Esophagus muscularis mucosa (tissue), 4 donors: ENCODE measurements around the gene MRTFA. TPM values are rescaled to one million over a fixed set of nuclear protein-coding genes. Genes with fewer than 3 reads are reported as not detected.

ENCODE experiments used
- DNase-seq: peaks from one replicate; pipeline ENCODE4 v3.0.0-alpha.2; 2017; ENCODE audit errors: extremely low spot score
- H3K27ac ChIP-seq, 4 donors: fragments of 200-600 bp; sonication (generic); replicated peaks in 1 of 4; 1 replicate in 3 of 4; 2 replicates in 1 of 4; pipeline ENCODE4 v1.5.1; 2016 to 2019; ENCODE audit warnings: mild to moderate bottlenecking in 1 of 4
- H3K27me3 ChIP-seq, 4 donors: fragments of 200-600 bp; sonication (generic); one replicate each; pipeline versions ENCODE4 v1.5.1 to v1.6.0; 2016 to 2019
- H3K36me3 ChIP-seq, 4 donors: fragments of 200-600 bp; sonication (generic); one replicate each; pipeline ENCODE4 v1.5.1; 2016 to 2019
- H3K4me1 ChIP-seq, 4 donors: fragments of 200-600 bp; sonication (generic); one replicate each; pipeline ENCODE4 v1.5.1; 2016 to 2019
- H3K4me3 ChIP-seq, 4 donors: fragments of 200-600 bp; sonication (generic); 1 replicate in 2 of 4; 2 replicates in 2 of 4; pipeline ENCODE4 v1.5.1; 2016 to 2019; ENCODE audit warnings: mild to moderate bottlenecking in 4 of 4, moderate library complexity in 1 of 4
- H3K9me3 ChIP-seq, 4 donors: fragments of 200-600 bp; sonication (generic); 1 replicate in 3 of 4; 2 replicates in 1 of 4; pipeline ENCODE4 v1.5.1; 2016 to 2019
- CTCF ChIP-seq, 3 experiments: fragments of 200-600 bp in 2 of 3; fragments of 450-650 bp in 1 of 3; sonication (generic) in 2 of 3; IDR thresholded peaks; one replicate each; pipeline ENCODE4 v1.5.1; 2017 to 2019; ENCODE audit warnings: antibody characterized with exemption in 3 of 3, mild to moderate bottlenecking in 2 of 3, moderate library complexity in 1 of 3
- EP300 ChIP-seq: sonication (generic); formaldehyde crosslinking; IDR thresholded peaks from one replicate; pipeline ENCODE4 v1.6.1; 2017; ENCODE audit warnings: antibody characterized with exemption
- POLR2A ChIP-seq: fragments of 450-650 bp; IDR thresholded peaks from one replicate; pipeline ENCODE4 v1.6.1; 2017; ENCODE audit warnings: antibody characterized with exemption, moderate library complexity, mild to moderate bottlenecking, low read depth
- POLR2AphosphoS5 ChIP-seq, 2 donors: sonication (generic); formaldehyde crosslinking; IDR thresholded peaks; one replicate each; pipeline ENCODE4 v1.6.1; 2017; ENCODE audit warnings: antibody characterized with exemption in 2 of 2
- WGBS: methylation state at CpG from one replicate; pipeline ENCODE4 v1.1.5; 2018; 5-methylcytosine and 5-hydroxymethylcytosine counted together
- intact Hi-C: fragments of 100-400 bp; cut with DNase I; formaldehyde crosslinking; loops from one replicate; pipeline ENCODE4 v1.15.1; 2023
- total RNA-seq, 4 donors: library from RNA; depleted of rRNA; stranded (reverse); fragments of >200 nt; gene quantifications; one replicate each; pipeline versions ENCODE4 v1.1.0 to v1.2.1, GENCODE V29; 2016

The MRTFA gene
- total RNA-seq, 4 donors from 2014 or later, result 55.6 to 88.7 (median 73.6) TPM

DNA sequence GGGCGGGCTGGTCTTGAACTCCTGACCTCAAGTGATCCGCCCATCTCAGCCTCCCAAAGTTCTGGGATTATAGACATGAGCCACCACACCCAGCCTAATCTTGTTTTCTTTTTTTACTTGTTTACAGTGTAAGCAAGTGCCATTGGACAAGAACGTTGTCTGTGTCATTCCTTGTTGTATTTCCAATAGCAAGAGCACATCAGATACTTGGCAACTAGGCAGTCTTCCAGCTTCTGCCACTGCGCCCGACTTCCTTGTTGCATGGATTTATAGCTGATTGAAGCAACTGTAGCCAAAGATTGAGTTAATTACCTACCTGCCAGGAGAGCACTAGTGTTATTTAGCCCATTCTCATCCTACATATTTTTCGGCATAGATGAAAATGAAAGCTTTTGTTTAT, 269.2 kb downstream of the MRTFA start:
- WGBS, result 79% methylated on average over 6 of the region's 6 CpGs
- H3K36me3 ChIP-seq, result peaks cover 50 to 64% (median 60%) of the 10 kb centered on the region in 4 donors
- intact Hi-C loops, result no loop called here

GRCh38 chr22:40366068-40366467, 270.5 kb downstream of the MRTFA start:
- no peaks in the 10 kb centered on the region for H3K9me3 ChIP-seq
- WGBS, result 94% methylated on average over 2 of the region's 2 CpGs
- intact Hi-C loops, result no loop called here
- H3K36me3 ChIP-seq, result peaks cover 63 to 77% (median 73%) of the 10 kb centered on the region in 4 donors
- H3K27me3 ChIP-seq, result no peaks in the 10 kb centered on the region
- TF ChIP-seq EP300 (no peak), POLR2A (no peak), CTCF (IDR thresholded peaks at IDR 0.05) (no peak), POLR2AphosphoS5 (IDR thresholded peaks at IDR 0.05) (no peak)
- H3K4me3 ChIP-seq, result no peak overlapping the region
- DNase-seq, result no peak
- peaks cover 0 to 9% (median 1%) of the 10 kb centered on the region in 4 donors for H3K4me1 ChIP-seq
- H3K27ac ChIP-seq, result no peak overlapping the region

More for the DNA sequence above, 269.2 kb downstream of the MRTFA start:
- no peak for DNase-seq
- Histone ChIP-seq H3K27me3 (no peaks in the 10 kb centered on the region), H3K4me1 (peaks cover 0 to 19% (median 12%) of the 10 kb centered on the region in 4 donors), H3K4me3 (no peak overlapping the region), H3K27ac (no peak overlapping the region), H3K9me3 (no peaks in the 10 kb centered on the region)
- TF ChIP-seq POLR2AphosphoS5 (IDR thresholded peaks at IDR 0.05) (no peak), POLR2A (no peak), CTCF (IDR thresholded peaks at IDR 0.05) (no peak), EP300 (no peak)

GRCh38 chr22:40364431-40364830, 272.1 kb downstream of the MRTFA start:
- Histone ChIP-seq H3K36me3 (peaks cover 79 to 93% (median 89%) of the 10 kb centered on the region in 4 donors), H3K4me3 (no peak overlapping the region), H3K4me1 (no peaks in the 10 kb centered on the region), H3K9me3 (no peaks in the 10 kb centered on the region), H3K27me3 (no peaks in the 10 kb centered on the region), H3K27ac (no peak overlapping the region)
- no peak for DNase-seq
- TF ChIP-seq CTCF (IDR thresholded peaks at IDR 0.05) (no peak), POLR2AphosphoS5 (IDR thresholded peaks at IDR 0.05) (no peak), POLR2A (no peak), EP300 (no peak)
- intact Hi-C loops, result no loop called here
- 86% methylated on average over 1 of the region's 1 CpG for WGBS

- H3K4me1 ChIP-seq, result no peaks in the 10 kb centered on the region
- H3K9me3 ChIP-seq, result no peaks in the 10 kb centered on the region
- H3K4me3 ChIP-seq, result no peak overlapping the region
- no peak for DNase-seq
- no peak for TF ChIP-seq EP300
- no peak for TF ChIP-seq POLR2A
- no peak for TF ChIP-seq CTCF (IDR thresholded peaks at IDR 0.05)
- no peak for TF ChIP-seq POLR2AphosphoS5 (IDR thresholded peaks at IDR 0.05)
- intact Hi-C loops, result no loop called here
- H3K27ac ChIP-seq, result no peak overlapping the region
- 91% methylated on average over 3 of the region's 3 CpGs for WGBS
- peaks cover 92 to 100% (median 99%) of the 10 kb centered on the region in 4 donors for H3K36me3 ChIP-seq
- H3K27me3 ChIP-seq, result no peaks in the 10 kb centered on the region
Measured at GRCh38 chr22:40363059-40363458, 273.5 kb downstream of the MRTFA start.

DNA sequence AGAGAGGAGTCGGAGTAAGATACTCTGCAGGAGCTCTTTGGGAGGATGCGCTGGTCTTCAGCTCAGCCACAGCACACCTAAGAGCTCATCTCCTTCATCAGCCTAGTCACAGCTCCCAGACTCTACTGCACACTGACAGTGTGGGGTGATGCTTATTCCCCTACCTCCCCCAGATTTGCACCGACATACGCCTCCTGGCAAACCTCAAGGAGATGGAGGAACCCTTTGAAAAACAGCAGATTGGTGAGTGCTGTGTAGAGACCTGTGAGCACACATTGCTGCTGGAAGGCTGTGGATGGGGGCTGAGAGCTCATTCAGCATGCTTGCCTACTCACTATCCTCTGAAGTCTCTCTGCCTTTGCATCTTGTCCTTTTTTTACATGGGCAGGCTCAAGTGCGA, 275.4 kb downstream of the MRTFA start:
- no peak overlapping the region for H3K4me3 ChIP-seq
- no peak for DNase-seq
- H3K9me3 ChIP-seq, result no peaks in the 10 kb centered on the region
- no peak for TF ChIP-seq CTCF (IDR thresholded peaks at IDR 0.05)
- TF ChIP-seq EP300, result no peak
- no peak for TF ChIP-seq POLR2AphosphoS5 (IDR thresholded peaks at IDR 0.05)
- no peak for TF ChIP-seq POLR2A
- intact Hi-C loops, result no loop called here
- no peak overlapping the region for H3K27ac ChIP-seq
- 92% methylated on average over 5 of the region's 5 CpGs for WGBS
- no peaks in the 10 kb centered on the region for H3K27me3 ChIP-seq
- H3K36me3 ChIP-seq, result peaks cover 95 to 100% (median 100%) of the 10 kb centered on the region in 4 donors
- no peaks in the 10 kb centered on the region for H3K4me1 ChIP-seq
